ENCODE results near the gene ATF6. TPM values are rescaled to one million over a fixed set of nuclear protein-coding genes. Genes with fewer than 3 reads are reported as not detected.

Gene ATF6
- total and polyA plus RNA-seq, 2 of the 8 experiments (the other 6 are each of a cell fraction or from before 2014, with no cell fraction given): 4.6 to 10.0 TPM

- Histone ChIP-seq H2BK20ac (ENCODE audit: low read length) (no peak overlapping the region), H3K27ac (ENCODE audit: low read depth, low read length) (no peak overlapping the region), H4K8ac (ENCODE audit: extremely low read depth, insufficient read depth, low read length) (no peak overlapping the region), H2BK12ac (ENCODE audit: low read depth, low read length) (no peak overlapping the region), H3K79me1 (ENCODE audit: low read depth, low read length) (no peaks in the 10 kb centered on the region), H3K4me1 (replicated peaks in 1 of 4; ENCODE audit: control insufficient read depth in 3 of 4, insufficient read depth in 4 of 4, low read length in 3 of 4) (peaks cover 1 to 14% (median 4%) of the 10 kb centered on the region in 4 experiments; a peak in 4 of 7 replicates), H2BK5ac (ENCODE audit: low read depth, low read length) (no peak overlapping the region), H3K14ac (ENCODE audit: insufficient read length) (no peak overlapping the region), H2AK5ac (ENCODE audit: low read depth, low read length) (no peak overlapping the region), H3K79me2 (ENCODE audit: control insufficient read depth in 1 of 2, insufficient read depth in 2 of 2, low read length in 2 of 2) (no peaks in the 10 kb centered on the region), H3K27me3 (replicated peaks in 1 of 4; ENCODE audit: control insufficient read depth in 3 of 4, extremely low read depth in 1 of 4, insufficient read depth in 3 of 4, low read length in 3 of 4) (no peaks in the 10 kb centered on the region), H3K23ac (ENCODE audit: insufficient read length) (no peak overlapping the region), H3K9ac (replicated peaks in 1 of 4; ENCODE audit: extremely low read depth in 1 of 4, low read depth in 3 of 4, low read length in 3 of 4) (no peak overlapping the region), H2BK120ac (replicated peaks; ENCODE audit: low read depth, low read length) (no peak overlapping the region), H4K5ac (ENCODE audit: insufficient read length, low read depth, low read length) (no peak overlapping the region), H3K4me2 (ENCODE audit: insufficient read depth in 1 of 2, low read depth in 2 of 2, low read length in 2 of 2) (no peak overlapping the region), H4K20me1 (replicated peaks in 1 of 2; ENCODE audit: control insufficient read depth in 1 of 2, insufficient read depth in 2 of 2, low read length in 2 of 2) (peaks cover 0 to 1% of the 10 kb centered on the region in 2 experiments), H3K18ac (ENCODE audit: extremely low read depth, low read length) (no peak overlapping the region), H4K91ac (replicated peaks; ENCODE audit: insufficient read length, low read length) (no peak overlapping the region), H3K36me3 (ENCODE audit: control insufficient read depth in 2 of 4, insufficient read depth in 4 of 4, low read length in 3 of 4) (no peaks in the 10 kb centered on the region), H3K4ac (replicated peaks; ENCODE audit: insufficient read length, low read depth, low read length) (no peak overlapping the region), H3K4me3 (ENCODE audit: extremely low read depth in 1 of 4, insufficient read depth in 2 of 4, low read depth in 3 of 4, low read length in 4 of 4) (no peak overlapping the region), H3K9me3 (ENCODE audit: insufficient read depth in 2 of 2, low read depth in 1 of 2, low read length in 1 of 2) (no peaks in the 10 kb centered on the region), H3K23me2 (ENCODE audit: low read depth, low read length) (no peaks in the 10 kb centered on the region), H2BK15ac (ENCODE audit: low read length) (0 out of 2 replicates have a peak overlapping the region, but pooled peaks have one; percentile 11), H2AFZ (ENCODE audit: low read length) (no peak overlapping the region), H3K56ac (replicated peaks; ENCODE audit: insufficient read length, low read depth, low read length) (no peak overlapping the region)
- DNase-seq (ENCODE audit: low read depth in 1 of 2, low spot score in 2 of 2): no peak
- 100% methylated on average over 3 of the region's 3 CpGs; no CpG with 5 or more reads in 1 of the 2 experiments for WGBS, 2 experiments (ENCODE audit: extremely low coverage in 1 of 2, insufficient coverage in 1 of 2, insufficient read length in 1 of 2, insufficient replicate concordance in 2 of 2, low coverage in 1 of 2, low lambda C conversion rate in 2 of 2, missing lambda C conversion rate in 1 of 2)
- ChIA-PET POLR2A (ENCODE audit: partially characterized antibody) (interaction anchor here (1.2 to 3.5 kb wide), 3 partner anchors 9 to 20 kb away, joined by 3 to 27 read pairs (median 4); partner anchors contain the start of gene DUSP12), CTCF (ENCODE audit: partially characterized antibody) (interaction anchor here (7.0 to 10.3 kb wide), 2 partner anchors 9 to 246 kb away, joined by 52 to 69 read pairs; no protein-coding TSS in a partner anchor)
- FAIRE-seq: no peak
- no peak for TF ChIP-seq SIN3A (conservative IDR thresholded peaks at IDR 0.05 in 1 of 2, IDR thresholded peaks at IDR 0.05 in 1 of 2; ENCODE audit: low read depth in 1 of 2, low read length in 2 of 2)
- TF ChIP-seq MAX (IDR thresholded peaks at IDR 0.05): no peak
- no peak for TF ChIP-seq SIX5 (IDR thresholded peaks at IDR 0.05; ENCODE audit: low read depth, low read length)
- no peak for TF ChIP-seq GABPA (IDR thresholded peaks at IDR 0.05; ENCODE audit: borderline replicate concordance, insufficient read depth, low read length)
- TF ChIP-seq EZH2 (IDR thresholded peaks at IDR 0.05; ENCODE audit: low read depth, low read length, severe bottlenecking): no peak
- no peak for TF ChIP-seq KDM4A (IDR thresholded peaks at IDR 0.05; ENCODE audit: low read depth, low read length, severe bottlenecking)
- no peak for TF ChIP-seq NRF1 (IDR thresholded peaks at IDR 0.05; ENCODE audit: low read depth, low read length)
- no peak for TF ChIP-seq CREB1 (IDR thresholded peaks at IDR 0.05)
- TF ChIP-seq FOSL1 (IDR thresholded peaks at IDR 0.05; ENCODE audit: insufficient read depth, low read depth, low read length): no peak
- TF ChIP-seq CHD1 (IDR thresholded peaks at IDR 0.05; ENCODE audit: low read depth, low read length): no peak
- TF ChIP-seq CHD2 (IDR thresholded peaks at IDR 0.05; ENCODE audit: low read length): no peak
These were observed 30.3 kb upstream of the ATF6 start for GRCh38 chr1:161735837-161736236.

All from H1 (cell line).